Trophoblast cell (in vitro differentiated cells and primary cell): ENCODE data around the gene C1orf159.
"Not testable (repeated sequence)": the region's sequence is repeated elsewhere in the genome, so short reads cannot be mapped to it uniquely, and the experiment has no call there.

ENCODE experiments used
- DNase-seq, 2 donors: peaks; one replicate each; pipeline ENCODE4 v3.0.0-alpha.2; 2016
- H2AFZ ChIP-seq: 2 replicates; pipeline ENCODE4 v1.6.1; 2013; ENCODE audit warnings: low read length, moderate library complexity, mild to moderate bottlenecking; ENCODE audit not compliant: insufficient read depth, poor library complexity
- H2AK5ac ChIP-seq: 2 replicates; pipeline ENCODE4 v1.6.1; 2013; ENCODE audit warnings: mild to moderate bottlenecking, low read length
- H2BK120ac ChIP-seq: 2 replicates; pipeline ENCODE4 v1.6.1; 2013; ENCODE audit warnings: low read length, mild to moderate bottlenecking, moderate library complexity; ENCODE audit not compliant: insufficient read depth, poor library complexity
- H2BK12ac ChIP-seq: 2 replicates; pipeline ENCODE4 v1.6.1; 2013; ENCODE audit warnings: mild to moderate bottlenecking, low read length, moderate library complexity
- H2BK5ac ChIP-seq: 2 replicates; pipeline ENCODE4 v1.6.1; 2013; ENCODE audit warnings: low read length, low read depth, moderate library complexity, mild to moderate bottlenecking; ENCODE audit not compliant: poor library complexity
- H3K14ac ChIP-seq: 2 replicates; pipeline ENCODE4 v1.6.1; 2013; ENCODE audit warnings: mild to moderate bottlenecking, low read length
- H3K18ac ChIP-seq: 2 replicates; pipeline ENCODE4 v1.6.1; 2013; ENCODE audit warnings: mild to moderate bottlenecking, low read length
- H3K23ac ChIP-seq: 2 replicates; pipeline ENCODE4 v1.6.1; 2013; ENCODE audit warnings: low read length
- H3K27ac ChIP-seq: 2 replicates; pipeline ENCODE4 v1.5.1; 2013; ENCODE audit warnings: low read depth, mild to moderate bottlenecking, inconsistent platforms, low read length, moderate library complexity
- H3K27me3 ChIP-seq: 2 replicates; pipeline ENCODE4 v1.6.1; 2013; ENCODE audit warnings: inconsistent platforms, mild to moderate bottlenecking, low read length, moderate library complexity; ENCODE audit not compliant: insufficient read depth
- H3K36me3 ChIP-seq, 2 experiments: 1 replicate in 1 of 2; 2 replicates in 1 of 2; pipeline ENCODE4 v1.6.1; 2013; ENCODE audit warnings: low read length in 2 of 2, mild to moderate bottlenecking in 2 of 2, moderate library complexity in 1 of 2; ENCODE audit not compliant: insufficient read depth in 2 of 2, control insufficient read depth in 1 of 2
- H3K4ac ChIP-seq: 2 replicates; pipeline ENCODE4 v1.6.1; 2013; ENCODE audit warnings: low read depth, mild to moderate bottlenecking, low read length, moderate library complexity
- H3K4me1 ChIP-seq, 2 experiments: 1 replicate in 1 of 2; 2 replicates in 1 of 2; pipeline ENCODE4 v1.6.1; 2013; ENCODE audit warnings: low read length in 2 of 2, mild to moderate bottlenecking in 2 of 2, moderate library complexity in 1 of 2; ENCODE audit not compliant: insufficient read depth in 2 of 2, control insufficient read depth in 1 of 2
- H3K4me2 ChIP-seq: 2 replicates; pipeline ENCODE4 v1.6.1; 2013; ENCODE audit warnings: inconsistent platforms, mild to moderate bottlenecking, low read length, moderate library complexity
- H3K4me3 ChIP-seq: 2 replicates; pipeline ENCODE4 v1.5.1; 2013; ENCODE audit warnings: mild to moderate bottlenecking, low read depth, low read length, inconsistent platforms
- H3K79me1 ChIP-seq: one replicate; pipeline ENCODE4 v1.6.1; 2013; ENCODE audit warnings: low read length
- H3K79me2 ChIP-seq: 2 replicates; pipeline ENCODE4 v1.6.1; 2013; ENCODE audit warnings: low read length, mild to moderate bottlenecking; ENCODE audit not compliant: control insufficient read depth, insufficient read depth, poor library complexity
- H3K9ac ChIP-seq: 2 replicates; pipeline ENCODE4 v1.6.1; 2013; ENCODE audit warnings: mild to moderate bottlenecking, low read length
- H3K9me3 ChIP-seq: 2 replicates; pipeline ENCODE4 v1.6.1; 2013; ENCODE audit warnings: low read depth, mild to moderate bottlenecking, control low read depth, inconsistent platforms, low read length; ENCODE audit not compliant: insufficient read depth
- H4K12ac ChIP-seq: 2 replicates; pipeline ENCODE4 v1.6.1; 2013; ENCODE audit warnings: low read depth, mild to moderate bottlenecking, low read length, moderate library complexity
- H4K8ac ChIP-seq: 2 replicates; pipeline ENCODE4 v1.6.1; 2013; ENCODE audit warnings: low read depth, mild to moderate bottlenecking, low read length, moderate library complexity
- H4K91ac ChIP-seq: one replicate; pipeline ENCODE4 v1.6.1; 2013; ENCODE audit warnings: low read depth, mild to moderate bottlenecking, low read length, moderate library complexity
- WGBS: extraction: QIAGEN DNeasy Blood & Tissue Kit; methylation state at CpG from one replicate; pipeline ENCODE4 v1.1.7; 2013; ENCODE audit warnings: missing lambda C conversion rate; ENCODE audit not compliant: insufficient read length, insufficient coverage; ENCODE audit errors: extremely low coverage; 5-methylcytosine and 5-hydroxymethylcytosine counted together

The C1orf159 gene

GRCh38 chr1:1067860-1068516, 47.9 kb downstream of the C1orf159 start:
- Histone ChIP-seq H3K18ac (no peak overlapping the region), H3K36me3 (no peaks in the 10 kb centered on the region), H3K14ac (no peak overlapping the region), H4K91ac (no peak overlapping the region), H3K79me2 (peaks cover 2% of the 10 kb centered on the region), H2BK120ac (no peak overlapping the region), H4K12ac (no peak overlapping the region), H2AFZ (no peak overlapping the region), H3K9me3 (peaks cover 5% of the 10 kb centered on the region), H2BK5ac (no peak overlapping the region), H3K23ac (no peak overlapping the region), H2BK12ac (no peak overlapping the region), H2AK5ac (no peak overlapping the region), H3K4me1 (peaks cover 34 to 41% of the 10 kb centered on the region in 2 experiments), H3K9ac (no peak overlapping the region), H4K8ac (no peak overlapping the region), H3K4me2 (peak overlapping the region; percentile 56), H3K4ac (no peak overlapping the region), H3K4me3 (no peak overlapping the region), H3K79me1 (peaks cover 27% of the 10 kb centered on the region), H3K27ac (no peak overlapping the region), H3K27me3 (no peaks in the 10 kb centered on the region)
- peak; percentile 69 to 80 for DNase-seq
- WGBS = no CpG with 5 or more reads among the region's 32 CpGs

DNA sequence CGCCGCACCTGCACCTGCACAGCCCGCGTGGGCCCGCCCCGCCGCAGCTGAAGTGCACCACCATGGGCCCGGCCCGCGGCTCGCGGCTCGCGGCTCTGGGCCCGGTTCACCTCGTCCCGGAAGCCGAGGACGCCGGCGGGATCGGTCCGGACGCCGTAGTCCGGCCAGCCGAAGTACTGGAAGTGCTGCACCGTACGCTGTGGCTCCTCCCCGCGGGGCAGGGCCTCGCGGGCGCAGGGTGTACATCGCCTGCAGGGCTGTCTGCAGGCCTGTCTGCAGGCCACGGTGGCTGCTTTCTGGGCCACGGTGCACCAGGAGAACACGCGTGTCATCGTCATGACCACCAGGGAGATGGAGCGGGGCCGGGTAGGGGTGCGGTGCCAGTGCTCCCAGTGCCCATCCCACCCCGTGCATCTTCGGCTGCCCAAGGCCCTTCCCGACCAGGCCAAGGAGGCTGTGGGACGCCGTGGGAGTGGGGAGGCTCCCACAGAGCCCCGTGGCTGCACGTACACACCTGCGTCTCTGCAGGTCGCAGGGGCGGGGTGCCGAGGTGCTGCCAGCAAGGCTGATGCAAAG, 48.5 kb downstream of the C1orf159 start:
- Histone ChIP-seq H3K23ac (no peak overlapping the region), H3K4me2 (no peak overlapping the region), H2AFZ (no peak overlapping the region), H2BK120ac (no peak overlapping the region), H4K91ac (no peak overlapping the region), H3K79me1 (peaks cover 21% of the 10 kb centered on the region), H2BK12ac (no peak overlapping the region), H3K18ac (no peak overlapping the region), H3K9me3 (peaks cover 5% of the 10 kb centered on the region), H3K79me2 (peaks cover 2% of the 10 kb centered on the region), H2AK5ac (no peak overlapping the region), H3K27me3 (no peaks in the 10 kb centered on the region), H4K8ac (no peak overlapping the region), H3K4me1 (peaks cover 34 to 39% of the 10 kb centered on the region in 2 experiments), H3K4ac (no peak overlapping the region), H3K36me3 (no peaks in the 10 kb centered on the region), H3K4me3 (no peak overlapping the region), H3K9ac (no peak overlapping the region), H2BK5ac (no peak overlapping the region), H3K14ac (no peak overlapping the region), H4K12ac (no peak overlapping the region), H3K27ac (no peak overlapping the region)
- no CpG with 5 or more reads among the region's 54 CpGs for WGBS
- DNase-seq = peak in 1 of 2 donors; percentile 59

DNA sequence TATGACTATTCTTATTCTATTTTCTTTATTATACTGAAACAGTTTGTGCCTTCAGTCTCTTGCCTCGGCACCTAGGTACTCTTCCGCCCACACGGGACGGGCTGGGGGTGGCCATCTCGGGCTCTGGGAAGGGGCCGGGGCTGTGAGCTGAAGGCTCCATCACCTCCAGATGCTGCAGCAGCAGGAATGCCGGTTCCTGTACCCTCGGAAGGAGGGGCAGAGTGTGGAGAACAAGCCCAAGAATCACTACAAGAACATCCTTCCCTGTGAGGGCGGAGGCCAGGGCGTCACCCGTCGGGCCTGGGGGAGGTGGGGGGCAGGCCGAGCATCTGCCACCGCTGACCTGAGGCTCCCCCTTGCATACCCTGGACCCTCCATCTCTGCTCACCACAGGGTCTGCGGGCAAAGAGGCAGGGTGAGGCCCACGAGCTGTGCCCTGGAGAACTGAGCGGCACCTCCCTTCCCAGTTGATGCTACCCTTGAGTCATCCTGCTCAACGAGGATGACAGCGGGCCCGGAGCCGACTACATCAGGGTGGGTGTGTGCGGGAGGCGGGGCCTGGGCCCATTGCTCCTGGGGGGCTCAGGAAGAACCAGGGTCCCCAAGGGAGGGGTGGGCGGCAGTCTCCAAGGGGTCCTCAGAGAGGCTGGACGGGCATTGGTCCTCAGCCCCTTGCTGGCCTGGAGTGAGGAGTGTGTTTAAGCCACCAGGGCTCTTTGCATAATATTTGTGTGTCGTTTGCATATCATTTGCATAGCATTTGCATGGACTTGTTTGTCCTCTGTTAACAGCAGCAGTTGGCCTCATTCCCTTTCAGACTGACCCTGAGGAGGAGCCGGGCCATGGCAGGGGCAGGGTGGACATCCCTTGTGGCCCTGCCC, 49.2 kb downstream of the C1orf159 start:
- H4K91ac ChIP-seq = no peak overlapping the region
- H4K12ac ChIP-seq = no peak overlapping the region
- peaks cover 2% of the 10 kb centered on the region for H3K79me2 ChIP-seq
- H3K36me3 ChIP-seq = no peaks in the 10 kb centered on the region
- H3K23ac ChIP-seq = no peak overlapping the region
- H3K4me1 ChIP-seq = peaks cover 36 to 42% of the 10 kb centered on the region in 2 experiments
- H3K4ac ChIP-seq = no peak overlapping the region
- no peak overlapping the region for H2AFZ ChIP-seq
- H3K14ac ChIP-seq = no peak overlapping the region
- no peaks in the 10 kb centered on the region for H3K27me3 ChIP-seq
- no peak overlapping the region for H3K27ac ChIP-seq
- H3K18ac ChIP-seq = no peak overlapping the region
- H2BK120ac ChIP-seq = no peak overlapping the region
- no peak overlapping the region for H2AK5ac ChIP-seq
- H3K4me3 ChIP-seq = no peak overlapping the region
- no peak overlapping the region for H3K4me2 ChIP-seq
- H4K8ac ChIP-seq = no peak overlapping the region
- no CpG with 5 or more reads among the region's 27 CpGs for WGBS
- peaks cover 5% of the 10 kb centered on the region for H3K9me3 ChIP-seq
- DNase-seq = no peak
- H3K9ac ChIP-seq = no peak overlapping the region
- H2BK12ac ChIP-seq = no peak overlapping the region
- peaks cover 21% of the 10 kb centered on the region for H3K79me1 ChIP-seq
- H2BK5ac ChIP-seq = no peak overlapping the region

GRCh38 chr1:1065940-1066304, 50.0 kb downstream of the C1orf159 start:
- Histone ChIP-seq H3K4me1 (peaks cover 35 to 40% of the 10 kb centered on the region in 2 experiments), H3K79me1 (peaks cover 21% of the 10 kb centered on the region)
- H2BK12ac ChIP-seq, H3K27me3 ChIP-seq, H3K36me3 ChIP-seq, H3K4me2 ChIP-seq, H4K8ac ChIP-seq, H3K4me3 ChIP-seq, H3K14ac ChIP-seq, H4K12ac ChIP-seq, H3K9me3 ChIP-seq, H2AK5ac ChIP-seq, DNase-seq, H3K79me2 ChIP-seq, H2BK5ac ChIP-seq, H3K4ac ChIP-seq, H2BK120ac ChIP-seq, H4K91ac ChIP-seq, H2AFZ ChIP-seq, H3K9ac ChIP-seq, H3K18ac ChIP-seq, H3K23ac ChIP-seq, H3K27ac ChIP-seq: not testable (repeated sequence)
- WGBS = no CpG with 5 or more reads among the region's 11 CpGs
